ENCODE data around the gene SUMO3. TPM values are rescaled to one million over a fixed set of nuclear protein-coding genes. Genes with fewer than 3 reads are reported as not detected.

Gene SUMO3
- total RNA-seq, 1 experiment from 2014 or later, result 81.7 TPM

DNA sequence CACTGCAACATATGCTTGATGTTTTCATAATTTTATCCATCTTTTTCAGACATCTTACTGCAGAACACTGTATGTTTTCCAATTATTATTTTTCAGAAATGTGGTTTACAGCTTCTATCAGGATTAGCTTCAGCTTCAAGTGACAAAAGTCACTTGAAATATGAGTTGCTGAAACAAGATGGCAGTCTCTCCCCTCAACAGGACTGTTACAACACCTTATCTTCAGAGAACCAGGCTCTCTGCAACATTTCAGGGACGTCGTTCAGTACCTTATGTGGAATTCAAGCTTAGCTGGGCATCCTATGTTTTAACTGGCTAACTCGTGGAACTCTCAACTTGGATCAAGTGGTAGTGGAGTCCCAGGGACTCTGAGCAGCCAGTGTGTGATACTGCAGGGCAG lies 14.2 kb downstream of the SUMO3 start (continued):
- no peak for TF ChIP-seq JAZF1 (CRISPR knock-in tag; IDR thresholded peaks at IDR 0.05)
- no peak for TF ChIP-seq ZNF416 (CRISPR knock-in tag; IDR thresholded peaks at IDR 0.05)
- TF ChIP-seq, protein P1, sequence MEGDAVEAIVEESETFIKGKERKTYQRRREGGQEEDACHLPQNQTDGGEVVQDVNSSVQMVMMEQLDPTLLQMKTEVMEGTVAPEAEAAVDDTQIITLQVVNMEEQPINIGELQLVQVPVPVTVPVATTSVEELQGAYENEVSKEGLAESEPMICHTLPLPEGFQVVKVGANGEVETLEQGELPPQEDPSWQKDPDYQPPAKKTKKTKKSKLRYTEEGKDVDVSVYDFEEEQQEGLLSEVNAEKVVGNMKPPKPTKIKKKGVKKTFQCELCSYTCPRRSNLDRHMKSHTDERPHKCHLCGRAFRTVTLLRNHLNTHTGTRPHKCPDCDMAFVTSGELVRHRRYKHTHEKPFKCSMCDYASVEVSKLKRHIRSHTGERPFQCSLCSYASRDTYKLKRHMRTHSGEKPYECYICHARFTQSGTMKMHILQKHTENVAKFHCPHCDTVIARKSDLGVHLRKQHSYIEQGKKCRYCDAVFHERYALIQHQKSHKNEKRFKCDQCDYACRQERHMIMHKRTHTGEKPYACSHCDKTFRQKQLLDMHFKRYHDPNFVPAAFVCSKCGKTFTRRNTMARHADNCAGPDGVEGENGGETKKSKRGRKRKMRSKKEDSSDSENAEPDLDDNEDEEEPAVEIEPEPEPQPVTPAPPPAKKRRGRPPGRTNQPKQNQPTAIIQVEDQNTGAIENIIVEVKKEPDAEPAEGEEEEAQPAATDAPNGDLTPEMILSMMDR (IDR thresholded peaks at IDR 0.05), result no peak
- TF ChIP-seq GRHL2 (CRISPR knock-in tag; IDR thresholded peaks at IDR 0.05; ENCODE audit: insufficient replicate concordance, severe bottlenecking), result no peak

DNA sequence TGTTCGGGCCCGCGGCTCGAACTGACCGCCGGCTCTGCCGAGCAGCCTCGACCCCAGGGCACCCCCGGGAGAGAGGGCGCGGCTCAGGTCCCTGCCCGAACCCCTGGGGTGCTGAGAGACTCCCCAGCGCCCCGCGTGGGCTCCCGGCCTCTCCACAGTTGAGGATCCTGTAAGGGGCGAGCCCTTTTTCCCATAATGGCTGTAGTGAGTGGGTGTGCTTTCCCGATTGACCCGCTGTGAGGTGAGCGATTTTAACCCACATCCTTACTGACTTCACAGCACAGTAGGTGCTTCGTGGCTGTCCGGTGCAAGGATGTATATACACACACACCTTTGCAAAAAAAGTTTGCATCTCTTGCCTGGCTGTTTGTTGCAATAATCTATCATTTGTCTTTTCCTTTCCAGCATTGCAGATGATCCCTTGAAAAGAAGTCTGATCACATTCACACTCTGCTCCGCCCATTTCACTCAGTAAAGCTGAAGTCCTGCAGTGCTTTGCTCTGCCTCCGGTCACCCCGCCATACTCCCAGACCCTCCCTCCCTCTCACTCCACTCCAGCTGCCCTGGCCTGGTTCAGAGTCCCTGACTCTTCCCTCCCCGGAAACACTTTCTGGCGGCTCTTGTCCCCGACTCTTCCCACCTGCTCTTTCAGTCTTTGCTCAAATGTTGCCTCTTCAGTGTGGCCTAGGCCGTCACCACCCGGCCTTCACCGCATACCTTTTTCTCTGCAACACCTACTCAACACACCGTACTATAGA lies 15.3 kb downstream of the SUMO3 start:
- ChIA-PET CTCF (interaction anchor here (1.0 to 3.1 kb wide), 7 partner anchors 9 to 292 kb away, joined by 3 to 17 read pairs (median 6); partner anchors contain the start of gene PTTG1IP), POLR2A (interaction anchor here (1.1 kb wide), 1 partner anchor 9 kb away, joined by 3 read pairs; no protein-coding TSS in a partner anchor)
- peak overlapping the region; percentile 91 for H3K27ac Mint-ChIP-seq
- no peaks in the 10 kb centered on the region for H3K9me3 Mint-ChIP-seq
- H3K4me1 Mint-ChIP-seq, result peaks cover 25% of the 10 kb centered on the region
- ATAC-seq, result peak; percentile 65
- TF ChIP-seq, protein P2, sequence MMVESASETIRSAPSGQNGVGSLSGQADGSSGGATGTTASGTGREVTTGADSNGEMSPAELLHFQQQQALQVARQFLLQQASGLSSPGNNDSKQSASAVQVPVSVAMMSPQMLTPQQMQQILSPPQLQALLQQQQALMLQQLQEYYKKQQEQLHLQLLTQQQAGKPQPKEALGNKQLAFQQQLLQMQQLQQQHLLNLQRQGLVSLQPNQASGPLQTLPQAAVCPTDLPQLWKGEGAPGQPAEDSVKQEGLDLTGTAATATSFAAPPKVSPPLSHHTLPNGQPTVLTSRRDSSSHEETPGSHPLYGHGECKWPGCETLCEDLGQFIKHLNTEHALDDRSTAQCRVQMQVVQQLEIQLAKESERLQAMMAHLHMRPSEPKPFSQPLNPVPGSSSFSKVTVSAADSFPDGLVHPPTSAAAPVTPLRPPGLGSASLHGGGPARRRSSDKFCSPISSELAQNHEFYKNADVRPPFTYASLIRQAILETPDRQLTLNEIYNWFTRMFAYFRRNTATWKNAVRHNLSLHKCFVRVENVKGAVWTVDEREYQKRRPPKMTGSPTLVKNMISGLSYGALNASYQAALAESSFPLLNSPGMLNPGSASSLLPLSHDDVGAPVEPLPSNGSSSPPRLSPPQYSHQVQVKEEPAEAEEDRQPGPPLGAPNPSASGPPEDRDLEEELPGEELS (CRISPR knock-in tag; IDR thresholded peaks at IDR 0.05), result no peak
- TF ChIP-seq, protein P1 (IDR thresholded peaks at IDR 0.05), result 0 out of 2 replicates have a peak, but pooled peaks have one; percentile 18
- TF ChIP-seq, protein P3, sequence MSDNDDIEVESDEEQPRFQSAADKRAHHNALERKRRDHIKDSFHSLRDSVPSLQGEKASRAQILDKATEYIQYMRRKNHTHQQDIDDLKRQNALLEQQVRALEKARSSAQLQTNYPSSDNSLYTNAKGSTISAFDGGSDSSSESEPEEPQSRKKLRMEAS (CRISPR knock-in tag; IDR thresholded peaks at IDR 0.05), result 0 out of 2 replicates have a peak, but pooled peaks have one; percentile 29
- no peak for TF ChIP-seq EMX1 (CRISPR knock-in tag; IDR thresholded peaks at IDR 0.05)
- peak overlapping the region; percentile 82 for H3K4me3 Mint-ChIP-seq
- H3K27me3 Mint-ChIP-seq (ENCODE audit: low read depth), result no peaks in the 10 kb centered on the region
- peaks cover 53% of the 10 kb centered on the region for H3K36me3 Mint-ChIP-seq
- no peak for DNase-seq (ENCODE audit: low spot score)

DNA sequence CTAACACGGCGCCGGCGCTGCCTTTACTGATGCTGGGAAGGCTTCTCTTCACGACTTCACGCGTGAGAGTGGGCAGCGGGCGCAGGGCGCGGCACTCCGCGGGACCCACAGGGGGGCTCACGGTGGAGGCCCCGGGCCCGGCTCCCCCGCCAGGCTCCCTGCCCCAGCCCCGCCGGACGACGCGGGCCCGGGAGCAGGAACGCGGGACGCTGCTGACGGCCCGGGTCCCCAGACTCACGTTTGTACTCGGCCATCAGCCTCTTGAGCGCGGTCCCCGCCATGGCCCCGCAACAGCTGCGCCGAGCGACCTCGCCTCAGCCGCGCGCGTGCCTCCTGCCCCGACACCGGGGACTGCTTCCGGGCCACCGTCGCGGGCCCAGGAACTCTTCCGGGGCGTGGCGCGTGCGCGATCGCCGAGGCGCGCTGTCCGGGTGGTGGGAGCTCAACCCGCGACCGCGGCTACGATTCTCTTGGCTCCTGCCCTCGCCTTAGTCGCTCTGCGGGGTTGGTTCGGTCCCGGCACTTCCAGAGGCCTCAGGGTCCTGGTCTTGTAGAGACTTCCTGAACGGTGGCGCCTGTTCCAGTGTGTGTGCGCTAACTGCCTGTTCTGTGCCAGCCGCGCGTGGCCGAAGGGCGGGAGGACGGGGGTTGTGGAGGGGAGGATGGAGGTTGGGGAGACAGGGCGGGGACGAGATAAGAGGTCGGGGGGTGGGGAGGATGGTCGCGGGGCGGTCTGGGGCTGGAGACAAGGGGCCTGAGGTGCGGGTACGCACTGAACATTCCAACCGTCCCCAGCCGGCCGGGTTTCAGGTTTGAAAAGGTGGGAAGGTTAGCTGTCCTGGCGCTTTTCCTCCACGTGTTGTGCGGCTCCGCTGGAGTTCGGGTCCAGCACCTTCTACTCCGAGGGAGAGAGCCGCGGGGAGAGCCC lies 16.1 kb downstream of the SUMO3 start, which contains the start of gene UBE2G2:
Gene UBE2G2, minus strand, starts transcription at position 353 of the 928 bp plus-strand sequence. Its CDS starts 72 bp downstream, at position 281.
- DNase-seq (ENCODE audit: low spot score) (peak; percentile 71), ATAC-seq (peak; percentile 73)
- H3K36me3 Mint-ChIP-seq, result peaks cover 54% of the 10 kb centered on the region
- peaks cover 29% of the 10 kb centered on the region for H3K4me1 Mint-ChIP-seq
- no peaks in the 10 kb centered on the region for H3K27me3 Mint-ChIP-seq (ENCODE audit: low read depth)
- peak within 1 kb of the TSS; percentile 93 for H3K4me3 Mint-ChIP-seq
- H3K9me3 Mint-ChIP-seq, result no peaks in the 10 kb centered on the region
- peak within 1 kb of the TSS; percentile 91 for H3K27ac Mint-ChIP-seq
- ChIA-PET POLR2A (interaction anchor here (1.1 to 1.2 kb wide), 3 partner anchors 9 to 72 kb away, joined by 3 to 5 read pairs (median 3); partner anchors contain the start of genes PTTG1IP and SUMO3), CTCF (interaction anchor here (0.6 to 3.1 kb wide), 17 partner anchors 8 to 312 kb away, joined by 3 to 17 read pairs (median 4); partner anchors contain the start of genes PTTG1IP and SUMO3)
- TF ChIP-seq JAZF1 (CRISPR knock-in tag; IDR thresholded peaks at IDR 0.05) (no peak), TP53 (CRISPR knock-in tag; IDR thresholded peaks at IDR 0.05) (peak; percentile 80; the same call in 1 of the 2 replicates), ZBTB21 (CRISPR knock-in tag; IDR thresholded peaks at IDR 0.05; ENCODE audit: borderline replicate concordance) (no peak), SP1 (CRISPR knock-in tag; conservative IDR thresholded peaks at IDR 0.05) (peak; percentile 80; the same call in 1 of the 2 replicates), TEAD1 (CRISPR knock-in tag; IDR thresholded peaks at IDR 0.05) (peak; percentile 85; the same call in 1 of the 2 replicates), ZNF219 (CRISPR knock-in tag; IDR thresholded peaks at IDR 0.05; ENCODE audit: borderline replicate concordance) (peak; percentile 82; the same call in 1 of the 2 replicates), SMAD3 (CRISPR knock-in tag; IDR thresholded peaks at IDR 0.05; ENCODE audit: borderline replicate concordance) (peak; percentile 91), ZNF423 (CRISPR knock-in tag; IDR thresholded peaks at IDR 0.05) (no peak)
- TF ChIP-seq, protein P4, sequence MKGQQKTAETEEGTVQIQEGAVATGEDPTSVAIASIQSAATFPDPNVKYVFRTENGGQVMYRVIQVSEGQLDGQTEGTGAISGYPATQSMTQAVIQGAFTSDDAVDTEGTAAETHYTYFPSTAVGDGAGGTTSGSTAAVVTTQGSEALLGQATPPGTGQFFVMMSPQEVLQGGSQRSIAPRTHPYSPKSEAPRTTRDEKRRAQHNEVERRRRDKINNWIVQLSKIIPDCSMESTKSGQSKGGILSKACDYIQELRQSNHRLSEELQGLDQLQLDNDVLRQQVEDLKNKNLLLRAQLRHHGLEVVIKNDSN (CRISPR knock-in tag; IDR thresholded peaks at IDR 0.05), result peak; percentile 75
- TF ChIP-seq, protein P5, sequence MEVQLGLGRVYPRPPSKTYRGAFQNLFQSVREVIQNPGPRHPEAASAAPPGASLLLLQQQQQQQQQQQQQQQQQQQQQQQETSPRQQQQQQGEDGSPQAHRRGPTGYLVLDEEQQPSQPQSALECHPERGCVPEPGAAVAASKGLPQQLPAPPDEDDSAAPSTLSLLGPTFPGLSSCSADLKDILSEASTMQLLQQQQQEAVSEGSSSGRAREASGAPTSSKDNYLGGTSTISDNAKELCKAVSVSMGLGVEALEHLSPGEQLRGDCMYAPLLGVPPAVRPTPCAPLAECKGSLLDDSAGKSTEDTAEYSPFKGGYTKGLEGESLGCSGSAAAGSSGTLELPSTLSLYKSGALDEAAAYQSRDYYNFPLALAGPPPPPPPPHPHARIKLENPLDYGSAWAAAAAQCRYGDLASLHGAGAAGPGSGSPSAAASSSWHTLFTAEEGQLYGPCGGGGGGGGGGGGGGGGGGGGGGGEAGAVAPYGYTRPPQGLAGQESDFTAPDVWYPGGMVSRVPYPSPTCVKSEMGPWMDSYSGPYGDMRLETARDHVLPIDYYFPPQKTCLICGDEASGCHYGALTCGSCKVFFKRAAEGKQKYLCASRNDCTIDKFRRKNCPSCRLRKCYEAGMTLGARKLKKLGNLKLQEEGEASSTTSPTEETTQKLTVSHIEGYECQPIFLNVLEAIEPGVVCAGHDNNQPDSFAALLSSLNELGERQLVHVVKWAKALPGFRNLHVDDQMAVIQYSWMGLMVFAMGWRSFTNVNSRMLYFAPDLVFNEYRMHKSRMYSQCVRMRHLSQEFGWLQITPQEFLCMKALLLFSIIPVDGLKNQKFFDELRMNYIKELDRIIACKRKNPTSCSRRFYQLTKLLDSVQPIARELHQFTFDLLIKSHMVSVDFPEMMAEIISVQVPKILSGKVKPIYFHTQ (CRISPR knock-in tag; IDR thresholded peaks at IDR 0.05), result no peak
- TF ChIP-seq, protein P6, sequence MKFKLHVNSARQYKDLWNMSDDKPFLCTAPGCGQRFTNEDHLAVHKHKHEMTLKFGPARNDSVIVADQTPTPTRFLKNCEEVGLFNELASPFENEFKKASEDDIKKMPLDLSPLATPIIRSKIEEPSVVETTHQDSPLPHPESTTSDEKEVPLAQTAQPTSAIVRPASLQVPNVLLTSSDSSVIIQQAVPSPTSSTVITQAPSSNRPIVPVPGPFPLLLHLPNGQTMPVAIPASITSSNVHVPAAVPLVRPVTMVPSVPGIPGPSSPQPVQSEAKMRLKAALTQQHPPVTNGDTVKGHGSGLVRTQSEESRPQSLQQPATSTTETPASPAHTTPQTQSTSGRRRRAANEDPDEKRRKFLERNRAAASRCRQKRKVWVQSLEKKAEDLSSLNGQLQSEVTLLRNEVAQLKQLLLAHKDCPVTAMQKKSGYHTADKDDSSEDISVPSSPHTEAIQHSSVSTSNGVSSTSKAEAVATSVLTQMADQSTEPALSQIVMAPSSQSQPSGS (CRISPR knock-in tag; IDR thresholded peaks at IDR 0.05; ENCODE audit: borderline replicate concordance, low read depth), result no peak
